Astrocyte (in vitro differentiated cells and primary cell): ENCODE measurements around the gene CRELD1.

ENCODE experiments used
- EZH2 ChIP-seq: IDR thresholded peaks from 2 replicates; pipeline ENCODE4 v1.6.1; 2012; ENCODE audit warnings: mild to moderate bottlenecking, low read length, inconsistent platforms; ENCODE audit not compliant: insufficient read depth
- TF ChIP-seq, protein P1 (sequence below): IDR thresholded peaks from 2 replicates; pipeline ENCODE4 v1.5.1; 2011; ENCODE audit warnings: low read depth, mild to moderate bottlenecking, inconsistent platforms, low read length, moderate library complexity; ENCODE audit not compliant: insufficient read depth

DNA sequence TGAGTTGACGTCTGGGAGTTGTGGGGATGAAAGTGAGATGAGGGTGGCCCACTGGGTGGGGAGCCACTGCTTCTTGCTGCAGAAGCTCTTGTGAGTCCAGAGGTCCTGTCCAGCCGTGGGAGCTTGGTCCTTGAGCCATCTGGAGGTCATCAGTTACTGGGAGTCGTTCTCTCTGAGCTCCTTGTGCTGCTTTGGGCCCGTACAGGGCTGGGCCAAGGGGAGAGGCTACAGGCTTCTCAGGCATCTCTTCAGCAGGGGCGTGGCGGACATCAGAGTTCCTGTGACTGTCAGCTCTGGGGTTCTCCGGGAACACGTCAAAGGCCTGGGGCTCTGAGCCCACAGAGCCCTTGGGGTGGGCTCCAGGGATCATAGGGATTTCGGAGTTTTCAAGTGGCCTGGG is 16.0 kb downstream of the CRELD1 start:
- TF ChIP-seq, protein P1, sequence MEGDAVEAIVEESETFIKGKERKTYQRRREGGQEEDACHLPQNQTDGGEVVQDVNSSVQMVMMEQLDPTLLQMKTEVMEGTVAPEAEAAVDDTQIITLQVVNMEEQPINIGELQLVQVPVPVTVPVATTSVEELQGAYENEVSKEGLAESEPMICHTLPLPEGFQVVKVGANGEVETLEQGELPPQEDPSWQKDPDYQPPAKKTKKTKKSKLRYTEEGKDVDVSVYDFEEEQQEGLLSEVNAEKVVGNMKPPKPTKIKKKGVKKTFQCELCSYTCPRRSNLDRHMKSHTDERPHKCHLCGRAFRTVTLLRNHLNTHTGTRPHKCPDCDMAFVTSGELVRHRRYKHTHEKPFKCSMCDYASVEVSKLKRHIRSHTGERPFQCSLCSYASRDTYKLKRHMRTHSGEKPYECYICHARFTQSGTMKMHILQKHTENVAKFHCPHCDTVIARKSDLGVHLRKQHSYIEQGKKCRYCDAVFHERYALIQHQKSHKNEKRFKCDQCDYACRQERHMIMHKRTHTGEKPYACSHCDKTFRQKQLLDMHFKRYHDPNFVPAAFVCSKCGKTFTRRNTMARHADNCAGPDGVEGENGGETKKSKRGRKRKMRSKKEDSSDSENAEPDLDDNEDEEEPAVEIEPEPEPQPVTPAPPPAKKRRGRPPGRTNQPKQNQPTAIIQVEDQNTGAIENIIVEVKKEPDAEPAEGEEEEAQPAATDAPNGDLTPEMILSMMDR, result no peak
- TF ChIP-seq EZH2, result no peak
